GM12878 (cell line): Measurements from ENCODE around the gene TRIAP1. TPM values are rescaled to one million over a fixed set of nuclear protein-coding genes. Genes with fewer than 3 reads are reported as not detected.

Source experiments
- ATAC-seq: fragments of 200-7000 bp; cut with Tn5 transposase; 3 replicates; pipeline ENCODE4 v1.9.1; 2020; ENCODE audit warnings: mild to moderate bottlenecking, moderate library complexity
- BruUV-seq: library from RNA; stranded (reverse); fragments of 400-500 nt; replicated peaks from 2 replicates; lab custom pipeline; 2021; lab: Mats Ljungman, UMichigan
- CTCF ChIA-PET: fragments of 300-600 bp; sonication (Branson Sonifier 250); formaldehyde crosslinking; extraction: SDS; loops from one replicate; lab custom pipeline; 2021; ENCODE audit warnings: inconsistent platforms; lab: Yijun Ruan, JAX
- POLR2A ChIA-PET: fragments of 350-600 bp; formaldehyde crosslinking; extraction: SDS; loops from one replicate; lab custom pipeline; 2021; ENCODE audit warnings: inconsistent platforms; lab: Charles Lee
- RAD21 ChIA-PET: fragments of 300-600 bp; sonication (Branson Sonifier 250); formaldehyde crosslinking; loops from one replicate; lab custom pipeline; 2023; ENCODE audit warnings: antibody characterized with exemption; ENCODE audit not compliant: unreplicated experiment; lab: Charles Lee
- SMC1A ChIA-PET: fragments of 300-600 bp; sonication (Branson Sonifier 250); formaldehyde crosslinking; loops from one replicate; lab custom pipeline; 2023; ENCODE audit not compliant: unreplicated experiment, uncharacterized antibody; lab: Charles Lee
- DNase-seq: peaks from one replicate; pipeline ENCODE4 v3.0.0-alpha.2; 2011; ENCODE audit warnings: low read depth, low spot score
- FAIRE-seq: peaks from 3 replicates; lab custom pipeline; 2011; peaks lifted over from hg19 to GRCh38; lab: Jason Lieb, UNC
- H2AFZ ChIP-seq: 2 replicates; pipeline ENCODE4 v1.6.0; 2011; ENCODE audit warnings: low read depth, low read length, control low read depth; ENCODE audit not compliant: control insufficient read depth
- H3K27ac ChIP-seq: 2 replicates; pipeline ENCODE4 v1.5.1; 2011; ENCODE audit warnings: control low read depth; ENCODE audit not compliant: control insufficient read depth, insufficient read depth
- H3K27me3 ChIP-seq, 2 experiments: replicated peaks in 1 of 2; 2 replicates each; pipeline versions ENCODE4 v1.6.0 to v1.6.1; 2011; ENCODE audit warnings: low read length in 1 of 2; ENCODE audit not compliant: control insufficient read depth in 2 of 2, insufficient read depth in 2 of 2
- H3K36me3 ChIP-seq, 2 experiments: 2 replicates each; pipeline ENCODE4 v1.5.1; 2011; ENCODE audit warnings: low read length in 1 of 2; ENCODE audit not compliant: control insufficient read depth in 2 of 2, insufficient read depth in 2 of 2
- H3K4me1 ChIP-seq: 2 replicates; pipeline ENCODE4 v1.6.1; 2011; ENCODE audit warnings: mild to moderate bottlenecking, low read length, moderate library complexity, mixed read lengths; ENCODE audit not compliant: control insufficient read depth, insufficient read depth
- H3K4me2 ChIP-seq: 2 replicates; pipeline ENCODE4 v1.6.0; 2011; ENCODE audit warnings: control low read depth; ENCODE audit not compliant: control insufficient read depth, insufficient read depth
- H3K4me3 ChIP-seq: fragments of 200-600 bp; sonication (generic); 2 replicates; pipeline ENCODE4 v1.5.1; 2016
- H3K79me2 ChIP-seq: 2 replicates; pipeline ENCODE4 v1.6.0; 2011; ENCODE audit warnings: low read length; ENCODE audit not compliant: control insufficient read depth, insufficient read depth
- H3K9ac ChIP-seq: 2 replicates; pipeline ENCODE4 v1.8.0; 2011; ENCODE audit warnings: low read length, control low read depth, mixed read lengths; ENCODE audit not compliant: control insufficient read depth, insufficient read depth
- H3K9me3 ChIP-seq: replicated peaks from 3 replicates; pipeline ENCODE4 v1.5.1; 2011; ENCODE audit warnings: mild to moderate bottlenecking, low read length; ENCODE audit not compliant: control insufficient read depth, insufficient read depth
- H4K20me1 ChIP-seq: 2 replicates; pipeline ENCODE4 v1.6.0; 2011; ENCODE audit not compliant: control insufficient read depth, insufficient read depth
- BHLHE40 ChIP-seq, 2 experiments: fragments of 450-650 bp in 1 of 2; IDR thresholded peaks; 2 replicates each; pipeline ENCODE4 v1.6.1; 2011 to 2017; ENCODE audit warnings: low read depth in 2 of 2, borderline replicate concordance in 1 of 2, improper control_type of control experiment in 1 of 2, low read length in 1 of 2, mild to moderate bottlenecking in 1 of 2
- CBFB ChIP-seq: IDR thresholded peaks from 2 replicates; pipeline ENCODE4 v1.6.1; 2016; ENCODE audit warnings: antibody characterized with exemption, low read depth
- EED ChIP-seq: sonication (generic); IDR thresholded peaks from 2 replicates; pipeline ENCODE4 v1.6.1; 2016; ENCODE audit warnings: antibody characterized with exemption, low read depth
- EZH2 ChIP-seq: IDR thresholded peaks from 2 replicates; pipeline ENCODE4 v1.6.1; 2012; ENCODE audit warnings: low read depth, mild to moderate bottlenecking, control low read depth, inconsistent platforms, low read length, borderline replicate concordance; ENCODE audit not compliant: control insufficient read depth
- HDAC6 ChIP-seq: fragments of 200-600 bp; sonication (generic); IDR thresholded peaks from one replicate; pipeline ENCODE4 v1.8.0; 2017; ENCODE audit warnings: antibody characterized with exemption; ENCODE audit not compliant: unreplicated experiment
- MXI1 ChIP-seq: fragments of 150-350 bp; IDR thresholded peaks from 2 replicates; pipeline ENCODE4 v1.6.1; 2011; ENCODE audit warnings: low read depth, mild to moderate bottlenecking, inconsistent platforms, low read length, improper control_type of control experiment
- RAD21 ChIP-seq: IDR thresholded peaks from 2 replicates; pipeline ENCODE4 v1.6.1; 2011; ENCODE audit warnings: mild to moderate bottlenecking, low read depth, low read length, moderate library complexity; ENCODE audit not compliant: insufficient read depth
- TARDBP ChIP-seq: IDR thresholded peaks from 2 replicates; pipeline ENCODE4 v1.6.1; 2016; ENCODE audit warnings: borderline replicate concordance
- TCF3 ChIP-seq: IDR thresholded peaks from 2 replicates; pipeline ENCODE4 v1.6.1; 2012; ENCODE audit warnings: low read depth, mild to moderate bottlenecking, low read length, borderline replicate concordance; ENCODE audit not compliant: insufficient read depth
- ZZZ3 ChIP-seq: IDR thresholded peaks from 2 replicates; pipeline ENCODE4 v1.6.1; 2011; ENCODE audit warnings: low read depth; ENCODE audit not compliant: control insufficient read depth, insufficient read length
- WGBS: methylation state at CpG from one replicate; pipeline ENCODE4 v1.1.6; 2016; ENCODE audit warnings: low lambda C conversion rate; ENCODE audit not compliant: insufficient replicate concordance, insufficient coverage; ENCODE audit errors: missing lambda C conversion rate; 5-methylcytosine and 5-hydroxymethylcytosine counted together
- in situ Hi-C: fragments of 300-500 bp; cut with MboI; formaldehyde crosslinking; loops from 9 replicates; pipeline ENCODE4 v1.14.3; 2018; ENCODE audit warnings: mixed read lengths
- intact Hi-C: fragments of 100-400 bp; cut with micrococcal nuclease; formaldehyde crosslinking; loops from one replicate; pipeline ENCODE4 v1.14.2; 2022; ENCODE audit not compliant: unreplicated experiment
- polyA plus RNA-seq, 11 experiments: library from polyadenylated mRNA; depleted of rRNA in 4 of 11; unstranded in 6 of 11; stranded (reverse) in 5 of 11; fragments of >200 nt; fragmentation: Nextera tagmentation in 4 of 11; fragmentation: Illumina TruSeq in 1 of 11; extraction: Ambion mirVana in 4 of 11; extraction: Trizol in 1 of 11; gene quantifications; 1 replicate in 1 of 11; 2 replicates in 10 of 11; pipeline versions ENCODE4 v1.2.1 to v1.2.3, GENCODE V29; 2011 to 2016; ENCODE audit warnings: inconsistent platforms in 2 of 11, missing spikeins in 2 of 11, low read depth in 1 of 11
- total RNA-seq, 4 experiments: library from RNA; depleted of rRNA in 3 of 4; stranded (reverse); fragments of >200 nt in 3 of 4; fragmentation: Illumina TruSeq in 1 of 4; extraction: Trizol in 1 of 4; gene quantifications; 2 replicates each; pipeline versions ENCODE4 v1.2.1 to v1.2.3, GENCODE V29; 2013 to 2021
- TF ChIP-seq, protein P1 (sequence below): fragments of 450-650 bp; IDR thresholded peaks from 2 replicates; pipeline ENCODE4 v1.6.1; 2017; ENCODE audit warnings: antibody characterized with exemption, mild to moderate bottlenecking, moderate library complexity
- TF ChIP-seq, protein P2 (sequence below): IDR thresholded peaks from 2 replicates; pipeline ENCODE4 v1.6.1; 2012; ENCODE audit warnings: low read depth, low read length, improper control_type of control experiment
- TF ChIP-seq, protein P3 (sequence below): fragments of 450-650 bp; IDR thresholded peaks from 2 replicates; pipeline ENCODE4 v1.6.1; 2017; ENCODE audit warnings: mild to moderate bottlenecking

The TRIAP1 gene
- total and polyA plus RNA-seq, 10 of the 15 experiments (the other 5 are each of a cell fraction or from before 2014, with no cell fraction given), result 44.8 to 346 (median 80.8) TPM

DNA sequence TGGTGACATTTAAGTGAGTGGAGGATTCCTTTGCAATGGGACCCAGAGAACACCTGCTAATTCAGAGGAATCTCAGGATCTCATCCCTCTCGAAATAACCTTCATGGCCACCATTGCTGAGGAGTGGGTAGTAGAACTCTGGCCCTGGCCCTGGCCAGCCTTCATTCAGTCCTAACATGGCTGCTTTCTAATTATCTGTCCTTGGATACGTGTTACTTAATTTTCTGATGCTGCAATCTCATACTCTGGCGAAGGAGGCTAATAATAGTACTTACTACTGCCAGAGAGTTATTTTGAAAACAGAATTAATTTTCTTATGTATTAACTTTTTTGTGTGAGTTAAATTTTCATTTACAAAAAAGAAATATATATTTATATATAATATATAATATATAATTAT is 20.4 kb downstream of the TRIAP1 start:
- ChIA-PET RAD21 (no interaction called here), CTCF (no interaction called here), POLR2A (no interaction called here), SMC1A (no interaction called here)
- no TSS peak for BruUV-seq
- Histone ChIP-seq H3K36me3 (no peaks in the 10 kb centered on the region), H3K4me1 (no peaks in the 10 kb centered on the region), H3K9ac (no peak overlapping the region), H3K9me3 (no peaks in the 10 kb centered on the region), H3K27ac (no peak overlapping the region), H3K27me3 (no peaks in the 10 kb centered on the region; a peak in 1 of 4 replicates), H3K79me2 (no peaks in the 10 kb centered on the region), H4K20me1 (no peaks in the 10 kb centered on the region), H3K4me2 (no peak overlapping the region), H3K4me3 (no peak overlapping the region), H2AFZ (no peak overlapping the region)
- intact Hi-C loops, result no loop called here
- TF ChIP-seq TCF3 (no peak), HDAC6 (no peak), EZH2 (no peak), TARDBP (no peak), RAD21 (no peak), MXI1 (no peak), EED (no peak), CBFB (no peak), ZZZ3 (no peak), BHLHE40 (IDR thresholded peaks at IDR 0.05; ENCODE audit: borderline replicate concordance in 1 of 2, low read depth in 2 of 2, low read length in 1 of 2) (no peak)
- TF ChIP-seq, protein P1, sequence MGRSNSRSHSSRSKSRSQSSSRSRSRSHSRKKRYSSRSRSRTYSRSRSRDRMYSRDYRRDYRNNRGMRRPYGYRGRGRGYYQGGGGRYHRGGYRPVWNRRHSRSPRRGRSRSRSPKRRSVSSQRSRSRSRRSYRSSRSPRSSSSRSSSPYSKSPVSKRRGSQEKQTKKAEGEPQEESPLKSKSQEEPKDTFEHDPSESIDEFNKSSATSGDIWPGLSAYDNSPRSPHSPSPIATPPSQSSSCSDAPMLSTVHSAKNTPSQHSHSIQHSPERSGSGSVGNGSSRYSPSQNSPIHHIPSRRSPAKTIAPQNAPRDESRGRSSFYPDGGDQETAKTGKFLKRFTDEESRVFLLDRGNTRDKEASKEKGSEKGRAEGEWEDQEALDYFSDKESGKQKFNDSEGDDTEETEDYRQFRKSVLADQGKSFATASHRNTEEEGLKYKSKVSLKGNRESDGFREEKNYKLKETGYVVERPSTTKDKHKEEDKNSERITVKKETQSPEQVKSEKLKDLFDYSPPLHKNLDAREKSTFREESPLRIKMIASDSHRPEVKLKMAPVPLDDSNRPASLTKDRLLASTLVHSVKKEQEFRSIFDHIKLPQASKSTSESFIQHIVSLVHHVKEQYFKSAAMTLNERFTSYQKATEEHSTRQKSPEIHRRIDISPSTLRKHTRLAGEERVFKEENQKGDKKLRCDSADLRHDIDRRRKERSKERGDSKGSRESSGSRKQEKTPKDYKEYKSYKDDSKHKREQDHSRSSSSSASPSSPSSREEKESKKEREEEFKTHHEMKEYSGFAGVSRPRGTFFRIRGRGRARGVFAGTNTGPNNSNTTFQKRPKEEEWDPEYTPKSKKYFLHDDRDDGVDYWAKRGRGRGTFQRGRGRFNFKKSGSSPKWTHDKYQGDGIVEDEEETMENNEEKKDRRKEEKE, result no peak
- TF ChIP-seq, protein P2, sequence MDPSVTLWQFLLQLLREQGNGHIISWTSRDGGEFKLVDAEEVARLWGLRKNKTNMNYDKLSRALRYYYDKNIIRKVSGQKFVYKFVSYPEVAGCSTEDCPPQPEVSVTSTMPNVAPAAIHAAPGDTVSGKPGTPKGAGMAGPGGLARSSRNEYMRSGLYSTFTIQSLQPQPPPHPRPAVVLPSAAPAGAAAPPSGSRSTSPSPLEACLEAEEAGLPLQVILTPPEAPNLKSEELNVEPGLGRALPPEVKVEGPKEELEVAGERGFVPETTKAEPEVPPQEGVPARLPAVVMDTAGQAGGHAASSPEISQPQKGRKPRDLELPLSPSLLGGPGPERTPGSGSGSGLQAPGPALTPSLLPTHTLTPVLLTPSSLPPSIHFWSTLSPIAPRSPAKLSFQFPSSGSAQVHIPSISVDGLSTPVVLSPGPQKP, result no peak
- TF ChIP-seq, protein P3, sequence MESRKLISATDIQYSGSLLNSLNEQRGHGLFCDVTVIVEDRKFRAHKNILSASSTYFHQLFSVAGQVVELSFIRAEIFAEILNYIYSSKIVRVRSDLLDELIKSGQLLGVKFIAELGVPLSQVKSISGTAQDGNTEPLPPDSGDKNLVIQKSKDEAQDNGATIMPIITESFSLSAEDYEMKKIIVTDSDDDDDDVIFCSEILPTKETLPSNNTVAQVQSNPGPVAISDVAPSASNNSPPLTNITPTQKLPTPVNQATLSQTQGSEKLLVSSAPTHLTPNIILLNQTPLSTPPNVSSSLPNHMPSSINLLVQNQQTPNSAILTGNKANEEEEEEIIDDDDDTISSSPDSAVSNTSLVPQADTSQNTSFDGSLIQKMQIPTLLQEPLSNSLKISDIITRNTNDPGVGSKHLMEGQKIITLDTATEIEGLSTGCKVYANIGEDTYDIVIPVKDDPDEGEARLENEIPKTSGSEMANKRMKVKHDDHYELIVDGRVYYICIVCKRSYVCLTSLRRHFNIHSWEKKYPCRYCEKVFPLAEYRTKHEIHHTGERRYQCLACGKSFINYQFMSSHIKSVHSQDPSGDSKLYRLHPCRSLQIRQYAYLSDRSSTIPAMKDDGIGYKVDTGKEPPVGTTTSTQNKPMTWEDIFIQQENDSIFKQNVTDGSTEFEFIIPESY, result no peak
- ATAC-seq (no peak), FAIRE-seq (no peak), DNase-seq (no peak)
- in situ Hi-C loops, result no loop called here
- WGBS, result 46% methylated on average over 3 of the region's 3 CpGs
